Ovary (tissue), 9 donors: ENCODE measurements around the gene SLC25A25. TPM values are rescaled to one million over a fixed set of nuclear protein-coding genes. Genes with fewer than 3 reads are reported as not detected.

Experiments
- DNase-seq, 5 donors: peaks; one replicate each; pipeline ENCODE4 v3.0.0-alpha.2; 2019 to 2020
- H3K27ac ChIP-seq, 2 donors: fragments of 200-600 bp; one replicate each; pipeline versions ENCODE4 v1.5.1 to v1.8.0; 2019 to 2022
- H3K27me3 ChIP-seq: fragments of 200-600 bp; one replicate; pipeline ENCODE4 v1.8.0; 2022
- H3K36me3 ChIP-seq: fragments of 200-600 bp; sonication (generic); one replicate; pipeline ENCODE4 v1.5.1; 2019
- H3K4me1 ChIP-seq: one replicate; pipeline ENCODE4 v1.8.1; 2013; ENCODE audit warnings: mild to moderate bottlenecking, moderate library complexity; ENCODE audit not compliant: insufficient read depth
- H3K4me3 ChIP-seq: fragments of 200-600 bp; sonication (generic); one replicate; pipeline ENCODE4 v1.5.1; 2017
- H3K9me3 ChIP-seq, 2 donors: fragments of 200-600 bp in 1 of 2; sonication (generic) in 1 of 2; one replicate each; pipeline versions ENCODE4 v1.5.1 to v1.8.1; 2013 to 2019; ENCODE audit warnings: mild to moderate bottlenecking in 1 of 2, moderate library complexity in 1 of 2
- EP300 ChIP-seq: sonication (generic); formaldehyde crosslinking; IDR thresholded peaks from one replicate; pipeline ENCODE4 v1.6.1; 2017; ENCODE audit warnings: antibody characterized with exemption
- POLR2A ChIP-seq: fragments of 450-650 bp; IDR thresholded peaks from one replicate; pipeline ENCODE4 v1.6.1; 2017; ENCODE audit warnings: antibody characterized with exemption, mild to moderate bottlenecking, moderate library complexity
- WGBS, 3 donors: extraction: QIAGEN DNeasy Blood & Tissue Kit in 1 of 3; methylation state at CpG; one replicate each; pipeline versions ENCODE4 v1.1.5 to v1.1.7; 2013 to 2017; 5-methylcytosine and 5-hydroxymethylcytosine counted together
- intact Hi-C, 4 donors: fragments of 100-400 bp; cut with DNase I; formaldehyde crosslinking; loops; one replicate each; pipeline versions ENCODE4 v1.11.0 to v1.15.1; 2022 to 2023
- polyA plus RNA-seq, 2 donors: library from polyadenylated mRNA; stranded (reverse); fragments of 200-250 nt in 1 of 2; fragments of 350-450 nt in 1 of 2; fragmentation: Illumina TruSeq in 1 of 2; extraction: RNeasy Lipid Tissue Mini Kit (QIAGEN cat#74804) in 1 of 2; gene quantifications; one replicate each; pipeline ENCODE4 v1.2.3, GENCODE V29; 2013 to 2014
- total RNA-seq, 7 donors: library from RNA; depleted of rRNA in 2 of 7; stranded (reverse); fragments of >200 nt in 2 of 7; fragmentation: NEBNext Ultra II Directional in 3 of 7; extraction: Animal tissue kit (Norgen Biotek cat#: 25700) in 3 of 7; gene quantifications; one replicate each; pipeline versions ENCODE4 v1.1.0 to v1.2.4, GENCODE V29; 2016 to 2023
- TF ChIP-seq, protein P1 (sequence below), 3 donors: fragments of 450-650 bp in 2 of 3; fragments of 200-600 bp in 1 of 3; IDR thresholded peaks; one replicate each; pipeline versions ENCODE4 v1.5.1 to v1.8.0; 2016 to 2022; ENCODE audit warnings: antibody characterized with exemption in 3 of 3, mild to moderate bottlenecking in 1 of 3
- donor health status: DM: no; HTN: no; CAD: no; lungs with moderate emphysema.
- donor health status: DM: no; HTN: no; CAD: no.
- donor health status: Bipolar disorder and iron deficiency.
- donor health status: DM: yes; HTN: yes; CAD: no.
- donor health status: DM: no; HTN: no; CAD: no.
- donor health status: DM: yes; HTN: yes; CAD: no.

The SLC25A25 gene
- total and polyA plus RNA-seq, 9 donors = 23.4 to 90.1 (median 39.8) TPM

DNA sequence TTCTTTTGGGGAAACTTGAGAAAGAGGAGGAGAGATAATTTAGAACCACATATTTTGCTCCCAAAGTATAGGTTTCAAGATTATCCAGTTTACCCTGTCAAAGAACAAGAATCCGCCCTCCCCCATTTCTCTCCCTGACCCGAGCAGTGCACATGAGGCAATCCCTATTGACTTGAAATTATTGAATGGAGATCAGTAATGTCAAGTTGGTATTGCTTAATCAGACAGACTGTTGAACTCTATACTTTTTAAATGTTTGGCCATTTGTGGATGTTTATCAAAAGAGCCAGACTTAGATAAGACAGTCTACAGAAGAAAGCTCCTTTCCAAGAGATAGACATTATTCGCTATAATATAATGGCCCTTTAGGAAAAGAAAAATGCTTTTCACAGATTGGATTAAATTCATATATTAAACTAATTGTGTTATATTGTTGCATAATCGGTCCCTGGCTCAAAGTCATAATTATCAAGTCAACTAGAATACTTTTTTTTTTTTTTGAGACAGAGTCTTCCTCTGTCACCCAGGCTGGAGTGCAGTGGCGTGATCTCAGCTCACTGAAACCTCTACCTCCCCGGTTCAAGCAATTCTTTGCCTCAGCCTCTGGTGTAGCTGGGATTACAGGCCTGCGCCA lies 5.3 kb downstream of the SLC25A25 start:
- Histone ChIP-seq H3K27me3 (no peaks in the 10 kb centered on the region), H3K27ac (peak overlapping the region; percentile 47 to 71), H3K4me1 (peaks cover 21% of the 10 kb centered on the region), H3K4me3 (no peak overlapping the region), H3K9me3 (no peaks in the 10 kb centered on the region), H3K36me3 (no peaks in the 10 kb centered on the region)
- DNase-seq = no peak
- WGBS, 3 donors = 54 to 62% (median 57%) methylated on average over 7 of the region's 7 CpGs
- TF ChIP-seq EP300 (no peak), POLR2A (no peak)
- TF ChIP-seq, protein P1, sequence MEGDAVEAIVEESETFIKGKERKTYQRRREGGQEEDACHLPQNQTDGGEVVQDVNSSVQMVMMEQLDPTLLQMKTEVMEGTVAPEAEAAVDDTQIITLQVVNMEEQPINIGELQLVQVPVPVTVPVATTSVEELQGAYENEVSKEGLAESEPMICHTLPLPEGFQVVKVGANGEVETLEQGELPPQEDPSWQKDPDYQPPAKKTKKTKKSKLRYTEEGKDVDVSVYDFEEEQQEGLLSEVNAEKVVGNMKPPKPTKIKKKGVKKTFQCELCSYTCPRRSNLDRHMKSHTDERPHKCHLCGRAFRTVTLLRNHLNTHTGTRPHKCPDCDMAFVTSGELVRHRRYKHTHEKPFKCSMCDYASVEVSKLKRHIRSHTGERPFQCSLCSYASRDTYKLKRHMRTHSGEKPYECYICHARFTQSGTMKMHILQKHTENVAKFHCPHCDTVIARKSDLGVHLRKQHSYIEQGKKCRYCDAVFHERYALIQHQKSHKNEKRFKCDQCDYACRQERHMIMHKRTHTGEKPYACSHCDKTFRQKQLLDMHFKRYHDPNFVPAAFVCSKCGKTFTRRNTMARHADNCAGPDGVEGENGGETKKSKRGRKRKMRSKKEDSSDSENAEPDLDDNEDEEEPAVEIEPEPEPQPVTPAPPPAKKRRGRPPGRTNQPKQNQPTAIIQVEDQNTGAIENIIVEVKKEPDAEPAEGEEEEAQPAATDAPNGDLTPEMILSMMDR (IDR thresholded peaks at IDR 0.05) = no peak
- intact Hi-C loops = no loop called here

DNA sequence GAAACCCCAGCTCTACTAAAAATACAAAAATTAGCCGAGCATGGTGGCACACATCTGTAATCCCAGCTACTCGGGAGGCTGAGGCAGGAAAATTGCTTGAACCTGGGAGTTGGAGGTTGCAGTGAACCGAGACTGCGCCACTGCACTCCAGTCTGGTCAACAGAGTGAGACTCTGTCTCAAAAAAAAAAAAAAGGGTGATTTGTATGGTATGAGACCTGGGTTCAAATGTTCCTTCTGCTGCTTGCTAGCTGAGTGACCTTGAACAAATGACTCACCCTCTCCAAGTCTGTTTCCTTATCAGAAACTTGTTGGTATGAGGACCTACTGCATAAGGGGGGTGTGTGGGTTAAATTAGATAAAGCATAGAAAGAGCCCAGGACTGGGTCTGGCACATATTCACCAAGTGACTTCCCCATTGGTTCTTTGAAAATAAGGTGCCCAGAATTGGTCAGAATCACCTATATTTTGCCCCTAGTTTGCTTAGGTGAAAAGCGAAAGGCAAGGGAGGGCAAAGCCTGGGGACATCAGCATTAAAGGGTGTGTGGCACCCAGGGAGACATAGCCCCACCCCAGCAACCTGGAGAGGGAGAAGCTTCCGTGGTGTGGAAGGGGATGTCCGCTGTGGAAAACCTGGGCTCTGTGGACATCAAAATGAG lies 9.9 kb downstream of the SLC25A25 start:
- Histone ChIP-seq H3K4me1 (peaks cover 41% of the 10 kb centered on the region), H3K4me3 (no peak overlapping the region), H3K27me3 (no peaks in the 10 kb centered on the region), H3K27ac (peak overlapping the region; percentile 32 to 77), H3K36me3 (no peaks in the 10 kb centered on the region), H3K9me3 (no peaks in the 10 kb centered on the region)
- DNase-seq = no peak
- TF ChIP-seq EP300 = no peak
- TF ChIP-seq, protein P1 (IDR thresholded peaks at IDR 0.05) = no peak
- no peak for TF ChIP-seq POLR2A
- 44 to 58% (median 46%) methylated on average over 7 of the region's 7 CpGs for WGBS, 3 donors
- intact Hi-C loops = no loop called here

DNA sequence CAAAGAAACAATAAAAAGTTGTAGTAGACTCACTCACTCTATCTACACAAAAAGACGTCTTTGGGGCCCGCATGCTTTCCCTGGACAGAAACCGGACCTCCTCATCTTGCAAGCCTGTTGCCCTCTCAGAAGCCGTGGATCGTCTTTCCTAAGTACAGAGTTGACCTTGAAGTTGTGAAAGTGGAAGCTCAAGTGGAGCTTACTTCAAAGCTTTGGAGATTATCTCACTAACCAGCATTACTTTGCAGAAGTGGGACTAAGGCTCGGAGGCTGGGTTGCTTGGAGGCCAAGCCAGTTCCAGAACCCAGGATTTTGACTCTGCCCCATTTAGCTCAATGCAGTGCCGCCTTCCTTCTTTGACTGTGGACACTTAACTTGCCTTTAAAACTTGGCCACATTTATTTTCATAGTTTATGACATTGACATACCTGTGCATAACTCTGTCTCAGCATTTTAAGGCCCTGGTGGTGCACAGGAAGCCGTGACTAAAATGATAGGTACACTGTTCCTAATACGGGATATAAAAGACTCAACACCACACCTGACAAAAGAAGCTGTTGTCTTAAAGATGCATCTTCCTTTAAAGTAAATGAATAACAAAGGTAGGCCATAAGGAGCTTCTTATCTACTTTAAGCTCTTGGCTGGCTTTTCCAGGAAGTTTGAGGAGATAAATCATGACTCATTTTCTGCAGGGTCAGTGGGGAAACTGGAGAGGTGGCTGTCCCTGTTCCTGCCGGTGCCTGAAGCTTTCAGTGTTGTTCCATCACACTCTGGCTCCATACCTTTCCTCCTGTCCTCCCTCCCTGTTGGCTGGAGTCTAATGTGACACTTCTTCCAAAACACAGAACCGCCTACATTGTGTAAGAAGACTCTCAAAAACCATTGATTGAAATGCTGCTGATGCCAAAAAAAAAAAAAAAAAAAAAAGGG lies 10.7 kb downstream of the SLC25A25 start:
- Histone ChIP-seq H3K9me3 (no peaks in the 10 kb centered on the region), H3K4me3 (no peak overlapping the region), H3K36me3 (no peaks in the 10 kb centered on the region), H3K27ac (peak overlapping the region in 1 of 2 donors; percentile 77), H3K27me3 (no peaks in the 10 kb centered on the region), H3K4me1 (peaks cover 40% of the 10 kb centered on the region)
- peak in 1 of 5 donors; percentile 49 for DNase-seq
- WGBS, 3 donors = 13 to 23% (median 15%) methylated on average over 11 of the region's 11 CpGs
- intact Hi-C loops = no loop called here
- TF ChIP-seq POLR2A (no peak), EP300 (no peak)
- TF ChIP-seq, protein P1 (IDR thresholded peaks at IDR 0.05) = no peak

DNA sequence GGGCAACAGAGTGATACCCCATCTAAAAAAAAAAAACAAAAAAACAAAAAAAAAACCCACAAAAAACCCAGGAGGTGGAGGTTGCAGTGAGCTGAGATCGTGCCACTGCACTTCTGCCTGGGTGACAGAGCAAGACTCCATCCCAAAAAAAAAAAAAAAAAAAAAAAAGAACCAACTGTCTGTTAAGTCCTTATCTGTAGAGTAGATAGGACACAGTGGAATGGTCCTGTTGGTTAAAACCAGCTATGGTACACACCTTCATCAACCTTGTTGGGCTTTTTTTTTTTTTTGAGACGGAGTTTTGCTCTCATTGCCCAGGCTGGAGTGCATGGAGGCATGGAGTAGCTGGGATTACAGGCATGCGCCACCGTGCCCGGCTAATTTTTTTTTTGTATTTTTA lies 12.2 kb downstream of the SLC25A25 start:
- H3K27me3 ChIP-seq = no peaks in the 10 kb centered on the region
- no peak overlapping the region for H3K4me3 ChIP-seq
- intact Hi-C loops = no loop called here
- peaks cover 40% of the 10 kb centered on the region for H3K4me1 ChIP-seq
- no peak for DNase-seq
- TF ChIP-seq, protein P1 (IDR thresholded peaks at IDR 0.05) = no peak
- H3K36me3 ChIP-seq = no peaks in the 10 kb centered on the region
- H3K9me3 ChIP-seq = no peaks in the 10 kb centered on the region
- 66 to 86% (median 74%) methylated on average over 5 of the region's 5 CpGs for WGBS, 3 donors
- peak overlapping the region; percentile 25 to 77 for H3K27ac ChIP-seq
